ENCODE data around the gene FSTL4.

Gene FSTL4

DNA sequence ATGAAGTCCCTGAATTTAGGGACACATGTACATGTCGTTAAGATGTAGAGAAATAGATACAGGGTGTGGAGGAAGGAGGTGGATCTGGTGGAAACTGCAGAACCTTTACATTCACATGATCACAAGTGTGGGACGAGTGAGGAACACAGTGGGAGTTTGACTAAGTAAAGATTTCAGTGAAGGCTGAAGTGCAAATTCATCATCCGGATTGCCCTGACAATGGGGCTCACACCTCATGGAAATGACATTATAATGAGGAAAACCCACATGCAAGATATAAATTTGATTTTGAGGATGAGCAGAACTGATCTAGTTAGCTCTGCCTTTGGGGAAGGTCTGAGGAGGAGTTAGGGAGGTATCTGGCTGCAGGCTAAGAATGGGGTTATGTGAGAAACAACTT is 173.9 kb downstream of the FSTL4 start:
- TF ChIP-seq, protein P1, sequence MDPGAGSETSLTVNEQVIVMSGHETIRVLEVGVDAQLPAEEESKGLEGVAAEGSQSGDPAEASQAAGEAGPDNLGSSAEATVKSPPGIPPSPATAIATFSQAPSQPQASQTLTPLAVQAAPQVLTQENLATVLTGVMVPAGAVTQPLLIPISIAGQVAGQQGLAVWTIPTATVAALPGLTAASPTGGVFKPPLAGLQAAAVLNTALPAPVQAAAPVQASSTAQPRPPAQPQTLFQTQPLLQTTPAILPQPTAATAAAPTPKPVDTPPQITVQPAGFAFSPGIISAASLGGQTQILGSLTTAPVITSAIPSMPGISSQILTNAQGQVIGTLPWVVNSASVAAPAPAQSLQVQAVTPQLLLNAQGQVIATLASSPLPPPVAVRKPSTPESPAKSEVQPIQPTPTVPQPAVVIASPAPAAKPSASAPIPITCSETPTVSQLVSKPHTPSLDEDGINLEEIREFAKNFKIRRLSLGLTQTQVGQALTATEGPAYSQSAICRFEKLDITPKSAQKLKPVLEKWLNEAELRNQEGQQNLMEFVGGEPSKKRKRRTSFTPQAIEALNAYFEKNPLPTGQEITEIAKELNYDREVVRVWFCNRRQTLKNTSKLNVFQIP (CRISPR knock-in tag; IDR thresholded peaks at IDR 0.05; ENCODE audit: borderline replicate concordance, low read depth): no peak
- no peak for TF ChIP-seq OSR1 (CRISPR knock-in tag; IDR thresholded peaks at IDR 0.05)
- no peak for TF ChIP-seq ZFP30 (CRISPR knock-in tag; IDR thresholded peaks at IDR 0.05)
- TF ChIP-seq, protein P2, sequence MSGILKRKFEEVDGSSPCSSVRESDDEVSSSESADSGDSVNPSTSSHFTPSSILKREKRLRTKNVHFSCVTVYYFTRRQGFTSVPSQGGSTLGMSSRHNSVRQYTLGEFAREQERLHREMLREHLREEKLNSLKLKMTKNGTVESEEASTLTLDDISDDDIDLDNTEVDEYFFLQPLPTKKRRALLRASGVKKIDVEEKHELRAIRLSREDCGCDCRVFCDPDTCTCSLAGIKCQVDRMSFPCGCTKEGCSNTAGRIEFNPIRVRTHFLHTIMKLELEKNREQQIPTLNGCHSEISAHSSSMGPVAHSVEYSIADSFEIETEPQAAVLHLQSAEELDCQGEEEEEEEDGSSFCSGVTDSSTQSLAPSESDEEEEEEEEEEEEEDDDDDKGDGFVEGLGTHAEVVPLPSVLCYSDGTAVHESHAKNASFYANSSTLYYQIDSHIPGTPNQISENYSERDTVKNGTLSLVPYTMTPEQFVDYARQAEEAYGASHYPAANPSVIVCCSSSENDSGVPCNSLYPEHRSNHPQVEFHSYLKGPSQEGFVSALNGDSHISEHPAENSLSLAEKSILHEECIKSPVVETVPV (CRISPR knock-in tag; IDR thresholded peaks at IDR 0.05): no peak
- TF ChIP-seq PPARA (CRISPR knock-in tag; IDR thresholded peaks at IDR 0.05; ENCODE audit: borderline replicate concordance): no peak
- no peak for TF ChIP-seq ZNF70 (CRISPR knock-in tag; IDR thresholded peaks at IDR 0.05)
- TF ChIP-seq BACH2 (CRISPR knock-in tag; IDR thresholded peaks at IDR 0.05; ENCODE audit: borderline replicate concordance): no peak
- TF ChIP-seq, protein P3, sequence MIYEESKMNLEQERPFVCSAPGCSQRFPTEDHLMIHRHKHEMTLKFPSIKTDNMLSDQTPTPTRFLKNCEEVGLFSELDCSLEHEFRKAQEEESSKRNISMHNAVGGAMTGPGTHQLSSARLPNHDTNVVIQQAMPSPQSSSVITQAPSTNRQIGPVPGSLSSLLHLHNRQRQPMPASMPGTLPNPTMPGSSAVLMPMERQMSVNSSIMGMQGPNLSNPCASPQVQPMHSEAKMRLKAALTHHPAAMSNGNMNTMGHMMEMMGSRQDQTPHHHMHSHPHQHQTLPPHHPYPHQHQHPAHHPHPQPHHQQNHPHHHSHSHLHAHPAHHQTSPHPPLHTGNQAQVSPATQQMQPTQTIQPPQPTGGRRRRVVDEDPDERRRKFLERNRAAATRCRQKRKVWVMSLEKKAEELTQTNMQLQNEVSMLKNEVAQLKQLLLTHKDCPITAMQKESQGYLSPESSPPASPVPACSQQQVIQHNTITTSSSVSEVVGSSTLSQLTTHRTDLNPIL (CRISPR knock-in tag; IDR thresholded peaks at IDR 0.05; ENCODE audit: low read depth): no peak
- no peak for TF ChIP-seq TOX (CRISPR knock-in tag; IDR thresholded peaks at IDR 0.05; ENCODE audit: borderline replicate concordance)
- TF ChIP-seq ZNF565 (CRISPR knock-in tag; conservative IDR thresholded peaks at IDR 0.05; ENCODE audit: low read depth): no peak
- no peak for TF ChIP-seq CSDC2 (CRISPR knock-in tag; IDR thresholded peaks at IDR 0.05)
- TF ChIP-seq ZFP3 (CRISPR knock-in tag; IDR thresholded peaks at IDR 0.05): no peak
- no peak for TF ChIP-seq GLIS3 (CRISPR knock-in tag; IDR thresholded peaks at IDR 0.05)
- no peak for TF ChIP-seq ISL1 (CRISPR knock-in tag; IDR thresholded peaks at IDR 0.05)
- TF ChIP-seq SNAI2 (CRISPR knock-in tag; IDR thresholded peaks at IDR 0.05): no peak
- TF ChIP-seq, protein P4, sequence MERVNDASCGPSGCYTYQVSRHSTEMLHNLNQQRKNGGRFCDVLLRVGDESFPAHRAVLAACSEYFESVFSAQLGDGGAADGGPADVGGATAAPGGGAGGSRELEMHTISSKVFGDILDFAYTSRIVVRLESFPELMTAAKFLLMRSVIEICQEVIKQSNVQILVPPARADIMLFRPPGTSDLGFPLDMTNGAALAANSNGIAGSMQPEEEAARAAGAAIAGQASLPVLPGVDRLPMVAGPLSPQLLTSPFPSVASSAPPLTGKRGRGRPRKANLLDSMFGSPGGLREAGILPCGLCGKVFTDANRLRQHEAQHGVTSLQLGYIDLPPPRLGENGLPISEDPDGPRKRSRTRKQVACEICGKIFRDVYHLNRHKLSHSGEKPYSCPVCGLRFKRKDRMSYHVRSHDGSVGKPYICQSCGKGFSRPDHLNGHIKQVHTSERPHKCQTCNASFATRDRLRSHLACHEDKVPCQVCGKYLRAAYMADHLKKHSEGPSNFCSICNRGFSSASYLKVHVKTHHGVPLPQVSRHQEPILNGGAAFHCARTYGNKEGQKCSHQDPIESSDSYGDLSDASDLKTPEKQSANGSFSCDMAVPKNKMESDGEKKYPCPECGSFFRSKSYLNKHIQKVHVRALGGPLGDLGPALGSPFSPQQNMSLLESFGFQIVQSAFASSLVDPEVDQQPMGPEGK (CRISPR knock-in tag; IDR thresholded peaks at IDR 0.05; ENCODE audit: borderline replicate concordance): no peak
- no peak for TF ChIP-seq TCF4 (CRISPR knock-in tag; IDR thresholded peaks at IDR 0.05; ENCODE audit: borderline replicate concordance)
- no peak for TF ChIP-seq ZNF8 (CRISPR knock-in tag; IDR thresholded peaks at IDR 0.05)
- TF ChIP-seq RARB (CRISPR knock-in tag; IDR thresholded peaks at IDR 0.05): no peak
- ATAC-seq: no peak

DNA sequence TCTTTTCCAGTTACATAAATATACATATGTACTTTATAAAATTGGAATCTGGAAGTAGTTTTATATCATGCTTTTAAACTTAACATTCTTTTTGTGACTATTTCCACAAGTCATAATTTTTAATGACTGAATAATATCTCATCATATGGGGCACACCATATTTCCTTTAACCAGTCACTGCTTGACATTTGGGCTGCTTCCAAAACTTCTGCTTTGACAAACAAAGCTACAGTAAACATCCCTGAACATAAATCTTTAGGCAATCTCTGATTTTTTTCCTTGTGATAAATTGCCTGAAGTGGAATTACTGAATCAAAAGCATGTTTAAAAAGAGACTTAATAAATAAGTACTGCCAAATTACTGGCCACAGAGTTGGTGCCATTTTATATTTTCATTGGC is 178.0 kb downstream of the FSTL4 start:
- no peak for TF ChIP-seq ZC3H10 (CRISPR knock-in tag; IDR thresholded peaks at IDR 0.05)
- TF ChIP-seq ZNF565 (CRISPR knock-in tag; conservative IDR thresholded peaks at IDR 0.05; ENCODE audit: low read depth): no peak
- no peak for TF ChIP-seq OSR1 (CRISPR knock-in tag; IDR thresholded peaks at IDR 0.05)
- TF ChIP-seq, protein P2 (CRISPR knock-in tag; IDR thresholded peaks at IDR 0.05): no peak
- TF ChIP-seq ARNTL (CRISPR knock-in tag; IDR thresholded peaks at IDR 0.05; ENCODE audit: borderline replicate concordance, low read depth): no peak
- TF ChIP-seq GLIS3 (CRISPR knock-in tag; IDR thresholded peaks at IDR 0.05): no peak
- no peak for TF ChIP-seq RARB (CRISPR knock-in tag; IDR thresholded peaks at IDR 0.05)
- TF ChIP-seq TOX (CRISPR knock-in tag; IDR thresholded peaks at IDR 0.05; ENCODE audit: borderline replicate concordance): no peak
- TF ChIP-seq, protein P3 (CRISPR knock-in tag; IDR thresholded peaks at IDR 0.05; ENCODE audit: low read depth): no peak
- TF ChIP-seq, protein P1 (CRISPR knock-in tag; IDR thresholded peaks at IDR 0.05; ENCODE audit: borderline replicate concordance, low read depth): no peak
- no peak for TF ChIP-seq ESRRG (CRISPR knock-in tag; IDR thresholded peaks at IDR 0.05)
- TF ChIP-seq ZNF70 (CRISPR knock-in tag; IDR thresholded peaks at IDR 0.05): no peak
- no peak for TF ChIP-seq SNAI2 (CRISPR knock-in tag; IDR thresholded peaks at IDR 0.05)
- TF ChIP-seq, protein P5, sequence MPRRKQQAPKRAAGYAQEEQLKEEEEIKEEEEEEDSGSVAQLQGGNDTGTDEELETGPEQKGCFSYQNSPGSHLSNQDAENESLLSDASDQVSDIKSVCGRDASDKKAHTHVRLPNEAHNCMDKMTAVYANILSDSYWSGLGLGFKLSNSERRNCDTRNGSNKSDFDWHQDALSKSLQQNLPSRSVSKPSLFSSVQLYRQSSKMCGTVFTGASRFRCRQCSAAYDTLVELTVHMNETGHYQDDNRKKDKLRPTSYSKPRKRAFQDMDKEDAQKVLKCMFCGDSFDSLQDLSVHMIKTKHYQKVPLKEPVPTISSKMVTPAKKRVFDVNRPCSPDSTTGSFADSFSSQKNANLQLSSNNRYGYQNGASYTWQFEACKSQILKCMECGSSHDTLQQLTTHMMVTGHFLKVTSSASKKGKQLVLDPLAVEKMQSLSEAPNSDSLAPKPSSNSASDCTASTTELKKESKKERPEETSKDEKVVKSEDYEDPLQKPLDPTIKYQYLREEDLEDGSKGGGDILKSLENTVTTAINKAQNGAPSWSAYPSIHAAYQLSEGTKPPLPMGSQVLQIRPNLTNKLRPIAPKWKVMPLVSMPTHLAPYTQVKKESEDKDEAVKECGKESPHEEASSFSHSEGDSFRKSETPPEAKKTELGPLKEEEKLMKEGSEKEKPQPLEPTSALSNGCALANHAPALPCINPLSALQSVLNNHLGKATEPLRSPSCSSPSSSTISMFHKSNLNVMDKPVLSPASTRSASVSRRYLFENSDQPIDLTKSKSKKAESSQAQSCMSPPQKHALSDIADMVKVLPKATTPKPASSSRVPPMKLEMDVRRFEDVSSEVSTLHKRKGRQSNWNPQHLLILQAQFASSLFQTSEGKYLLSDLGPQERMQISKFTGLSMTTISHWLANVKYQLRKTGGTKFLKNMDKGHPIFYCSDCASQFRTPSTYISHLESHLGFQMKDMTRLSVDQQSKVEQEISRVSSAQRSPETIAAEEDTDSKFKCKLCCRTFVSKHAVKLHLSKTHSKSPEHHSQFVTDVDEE (CRISPR knock-in tag; IDR thresholded peaks at IDR 0.05): no peak
- no peak for ATAC-seq
